SW480 (cell line): ENCODE results near the gene FAM209A.
"Not testable (repeated sequence)": the region's sequence is repeated elsewhere in the genome, so short reads cannot be mapped to it uniquely, and the experiment has no call there.

Experiments used
- DNase-seq: peaks from one replicate; pipeline ENCODE4 v3.0.0-alpha.2; 2016; ENCODE audit warnings: low spot score

Gene FAM209A

DNA sequence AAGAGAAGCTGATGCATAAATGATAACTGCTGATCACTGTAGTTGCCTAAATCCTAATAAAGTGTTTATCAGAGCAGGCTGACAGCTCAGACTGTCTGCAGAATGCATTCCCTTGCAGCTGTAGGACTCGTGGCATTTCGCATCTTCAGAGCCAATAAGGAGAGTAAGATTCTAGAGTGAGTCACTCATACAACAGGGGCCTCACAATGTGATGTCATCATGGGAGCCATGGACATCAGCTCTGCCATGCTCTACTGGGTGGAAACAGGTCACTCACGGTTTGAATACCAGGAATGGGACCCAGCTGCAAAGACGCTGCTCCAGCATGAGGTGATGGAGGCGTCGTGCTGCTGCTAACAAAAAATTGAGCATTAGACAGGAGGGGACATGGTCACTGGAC, 15.9 kb downstream of the FAM209A start:
- DNase-seq: no peak

DNA sequence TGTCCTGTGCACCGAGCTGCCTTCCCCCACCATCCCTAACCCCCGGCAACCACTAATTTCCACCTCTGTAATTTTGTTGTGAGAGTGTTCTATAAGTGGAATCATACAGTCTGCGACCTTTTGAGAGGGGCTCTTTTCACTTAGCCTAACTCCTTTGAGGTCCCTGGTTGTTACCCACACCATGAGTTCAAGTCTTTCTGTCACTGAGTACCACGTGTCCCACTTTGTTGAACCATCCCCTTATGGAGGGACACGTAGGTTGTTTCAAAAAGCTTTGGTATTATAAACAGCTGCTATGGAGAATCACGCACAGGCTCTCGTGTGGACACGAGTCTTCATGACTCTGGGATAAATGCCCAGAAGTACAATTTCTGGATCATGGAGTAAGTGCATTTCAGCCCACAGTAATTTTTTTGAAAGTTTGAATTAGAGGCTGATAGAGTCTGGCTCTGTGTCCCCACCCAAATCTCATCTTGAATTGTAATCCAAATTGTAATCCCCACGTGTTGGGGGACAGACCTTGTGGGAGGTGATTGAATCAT, 18.0 kb downstream of the FAM209A start:
- no peak for DNase-seq

DNA sequence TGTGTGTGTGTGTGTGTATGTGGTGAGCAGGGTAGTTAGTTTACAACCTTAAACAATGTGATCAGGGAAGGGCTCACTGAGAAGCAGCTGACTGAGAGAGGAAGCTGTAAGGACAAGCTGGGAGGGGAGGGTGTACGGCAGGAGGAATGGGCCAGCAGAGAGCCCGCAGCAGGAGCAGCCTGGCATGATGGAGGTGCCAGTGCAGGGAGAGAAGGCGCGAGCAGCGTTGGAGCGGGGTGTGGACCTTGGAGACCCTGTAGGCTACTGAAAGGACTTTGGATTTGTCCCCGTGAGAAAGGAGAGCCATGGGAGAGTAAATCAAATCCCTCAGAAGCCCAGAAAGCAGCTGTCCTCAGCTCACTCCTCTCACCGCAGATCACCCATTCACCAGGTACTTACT, 27.0 kb downstream of the FAM209A start:
- DNase-seq: no peak

DNA sequence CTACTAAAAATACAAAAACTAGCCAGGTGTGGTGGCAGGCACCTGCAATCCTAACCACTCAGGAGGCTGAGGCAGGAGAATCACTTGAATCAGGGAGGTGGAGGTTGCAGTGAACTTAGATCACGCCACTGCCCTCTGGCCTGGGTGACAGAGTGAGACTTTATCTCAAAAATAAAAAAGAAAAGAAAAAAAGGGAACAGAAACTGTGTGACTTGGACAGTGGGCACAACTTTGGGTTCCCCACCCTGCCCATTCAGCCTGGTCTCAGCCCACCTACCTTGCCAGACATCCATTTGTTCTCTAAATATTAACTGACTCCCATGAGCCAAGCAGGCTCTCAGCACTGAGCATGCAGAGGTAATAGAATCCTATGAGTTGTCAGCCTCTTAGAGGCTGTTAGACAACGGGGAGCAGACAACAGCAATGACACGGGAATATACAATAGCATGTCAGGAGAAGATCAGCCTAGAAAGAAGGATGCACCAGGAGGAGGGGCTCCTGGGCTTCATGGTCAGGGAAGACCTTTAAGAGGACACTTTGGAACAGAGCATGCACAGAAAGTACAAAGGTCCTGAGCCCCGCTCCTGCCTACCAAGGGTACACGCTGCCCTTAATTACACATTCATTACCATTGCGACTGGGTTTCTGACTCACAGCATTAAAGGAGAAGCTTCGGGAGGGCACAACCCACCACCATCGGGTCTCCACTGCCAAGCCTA, 28.5 kb downstream of the FAM209A start:
- peak; percentile 61 for DNase-seq

DNA sequence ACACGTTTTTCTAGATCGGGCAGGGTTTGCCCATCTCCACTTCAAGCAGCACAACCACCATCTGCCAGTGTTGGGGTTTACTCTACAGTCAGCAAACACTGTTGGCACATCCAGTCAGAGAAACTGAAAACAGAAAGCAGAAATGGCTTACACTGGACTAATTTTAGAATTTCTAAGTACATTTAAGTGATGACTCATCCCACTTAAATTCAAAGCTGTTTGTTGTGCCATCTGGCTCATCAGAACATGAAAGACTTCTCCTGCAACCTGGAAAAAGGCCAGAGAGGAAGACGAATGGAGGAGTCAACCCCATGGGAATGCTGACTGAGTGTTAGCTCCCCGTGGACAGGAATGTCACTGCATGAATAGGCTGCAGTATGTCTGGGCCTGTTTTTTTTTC, 30.3 kb downstream of the FAM209A start:
- peak; percentile 99 for DNase-seq

DNA sequence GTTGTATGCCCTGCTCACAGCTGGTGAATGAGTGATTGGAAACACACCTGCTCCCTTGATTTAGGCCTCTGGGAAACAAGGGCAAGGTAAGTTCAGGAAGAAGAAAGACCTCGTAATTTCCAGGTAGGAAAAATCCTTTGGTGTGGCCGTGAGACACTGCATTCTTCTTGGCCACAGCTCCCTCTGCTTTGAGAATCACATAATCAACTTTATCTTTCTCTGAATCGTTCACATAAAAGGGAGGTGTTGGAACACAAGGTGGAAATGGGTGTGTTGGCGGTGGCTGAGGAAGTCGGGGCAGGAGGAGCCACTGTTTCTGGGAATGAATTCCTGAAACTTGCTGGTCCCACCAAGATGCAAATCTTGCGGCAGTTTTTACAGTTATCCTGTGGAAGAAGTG, 34.4 kb downstream of the FAM209A start:
- peak; percentile 83 for DNase-seq

DNA sequence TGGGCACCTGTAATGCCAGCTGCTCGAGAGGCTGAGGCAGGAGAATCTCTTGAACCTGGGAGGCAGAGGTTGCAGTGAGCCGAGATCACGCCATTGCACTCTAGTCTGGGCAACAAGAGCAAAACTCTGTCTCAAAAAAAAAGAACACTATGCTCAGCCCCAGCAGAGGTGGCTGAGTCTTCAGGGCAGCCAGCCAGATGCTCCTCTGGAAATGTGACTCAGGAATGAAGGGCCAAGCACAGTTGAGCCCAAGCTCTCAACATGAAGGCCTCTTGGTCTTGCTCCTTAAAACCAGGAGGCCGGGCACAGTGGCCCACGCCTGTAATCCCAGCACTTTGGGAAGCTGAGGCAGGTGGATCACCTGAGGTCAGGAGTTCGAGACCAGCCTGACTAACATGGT, 40.0 kb downstream of the FAM209A start:
- DNase-seq: not testable (repeated sequence)

DNA sequence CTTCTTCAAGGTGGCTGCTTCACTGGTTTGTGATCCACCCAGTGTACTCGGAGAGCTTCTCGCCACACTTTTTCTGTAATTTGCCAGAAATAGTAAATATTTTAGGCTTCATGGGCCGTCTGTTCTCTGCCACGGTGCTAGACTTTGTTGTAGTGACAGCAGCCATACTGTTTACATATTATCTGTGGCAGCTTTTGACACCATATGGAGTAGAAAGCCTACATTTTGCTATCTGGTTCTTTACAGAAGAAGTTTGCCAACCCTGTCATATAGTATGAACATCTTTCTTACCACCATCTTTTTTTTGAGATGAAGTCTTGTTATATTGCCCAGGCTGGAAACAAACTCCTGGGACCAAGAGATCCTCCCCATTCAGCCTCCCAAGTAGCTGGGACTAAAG, 41.0 kb downstream of the FAM209A start:
- DNase-seq: no peak

DNA sequence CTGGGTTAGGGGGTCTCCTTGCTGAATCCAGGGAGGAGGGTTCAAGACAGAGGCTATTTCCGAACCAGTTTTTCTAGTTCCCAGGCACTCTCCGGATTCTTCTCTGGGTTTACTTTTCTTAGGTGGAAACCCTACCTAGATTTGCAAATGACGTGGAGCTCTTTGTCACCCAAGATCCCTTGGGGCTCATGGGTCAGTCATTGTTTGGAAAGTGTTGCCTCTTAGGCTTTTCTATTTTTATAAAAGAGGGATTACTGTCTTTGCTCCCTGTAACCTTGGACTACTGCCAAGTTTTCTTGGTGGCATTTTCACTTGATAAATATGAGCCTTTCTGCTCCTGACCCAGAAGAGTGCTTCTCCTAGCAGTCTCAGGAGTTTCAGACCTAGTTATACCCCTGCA, 42.1 kb downstream of the FAM209A start:
- no peak for DNase-seq

DNA sequence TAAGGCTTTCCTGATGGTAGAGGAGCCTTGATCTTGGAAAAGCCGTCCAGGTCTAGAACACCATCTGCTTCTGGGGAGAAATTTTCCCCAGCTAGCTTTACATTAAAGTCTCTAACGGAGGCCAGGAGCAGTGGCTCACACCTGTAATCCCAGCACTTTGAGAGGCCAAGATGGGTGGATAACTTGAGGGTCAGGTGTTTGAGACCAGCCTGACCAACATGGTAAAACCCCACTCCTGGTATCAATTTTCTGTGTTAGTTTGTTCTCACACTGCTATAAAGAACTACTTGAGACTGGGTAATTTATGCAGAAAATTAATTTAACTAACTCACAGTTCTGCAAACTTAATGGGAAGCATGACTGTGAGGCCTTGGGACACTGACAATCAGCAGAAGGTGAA, 46.3 kb downstream of the FAM209A start:
- no peak for DNase-seq

DNA sequence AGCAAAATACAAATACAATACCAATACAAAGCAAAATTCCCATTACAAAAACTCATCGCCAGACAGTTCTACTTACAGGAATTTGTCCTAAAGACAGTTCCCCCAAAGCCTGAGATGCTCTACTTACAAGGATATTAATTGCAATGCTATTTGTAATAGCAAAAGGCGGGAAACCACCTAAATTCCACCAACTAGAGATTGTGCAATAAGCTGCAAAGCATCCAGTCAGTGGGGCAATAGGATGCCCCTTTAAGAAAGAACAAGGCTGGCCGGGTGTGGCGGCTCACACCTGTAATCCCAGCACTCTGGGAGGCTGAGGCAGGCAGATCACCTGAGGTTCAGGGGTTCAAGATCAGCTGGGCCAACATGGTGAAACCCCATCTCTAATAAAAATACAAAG, 47.6 kb downstream of the FAM209A start:
- DNase-seq: no peak

DNA sequence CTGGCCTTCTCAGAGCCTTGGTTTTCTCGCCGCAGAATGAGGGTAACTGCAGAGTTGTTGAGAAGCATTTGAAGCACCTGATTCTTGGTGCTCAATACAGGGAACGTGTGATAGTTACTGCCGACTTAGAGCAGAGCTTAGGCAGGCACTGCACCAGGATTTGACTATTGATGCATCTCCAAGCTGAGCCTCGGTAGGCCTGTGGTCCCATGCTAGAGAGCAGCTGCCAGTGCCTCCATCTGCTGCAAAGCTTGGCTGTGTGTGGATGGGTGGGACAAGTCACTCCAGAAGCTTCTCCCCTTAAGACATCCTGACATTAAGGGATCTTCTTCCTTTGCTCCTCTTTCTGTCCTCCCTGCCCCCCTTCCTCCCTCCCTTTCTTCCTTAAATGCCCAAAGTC, 49.4 kb downstream of the FAM209A start:
- DNase-seq: no peak

DNA sequence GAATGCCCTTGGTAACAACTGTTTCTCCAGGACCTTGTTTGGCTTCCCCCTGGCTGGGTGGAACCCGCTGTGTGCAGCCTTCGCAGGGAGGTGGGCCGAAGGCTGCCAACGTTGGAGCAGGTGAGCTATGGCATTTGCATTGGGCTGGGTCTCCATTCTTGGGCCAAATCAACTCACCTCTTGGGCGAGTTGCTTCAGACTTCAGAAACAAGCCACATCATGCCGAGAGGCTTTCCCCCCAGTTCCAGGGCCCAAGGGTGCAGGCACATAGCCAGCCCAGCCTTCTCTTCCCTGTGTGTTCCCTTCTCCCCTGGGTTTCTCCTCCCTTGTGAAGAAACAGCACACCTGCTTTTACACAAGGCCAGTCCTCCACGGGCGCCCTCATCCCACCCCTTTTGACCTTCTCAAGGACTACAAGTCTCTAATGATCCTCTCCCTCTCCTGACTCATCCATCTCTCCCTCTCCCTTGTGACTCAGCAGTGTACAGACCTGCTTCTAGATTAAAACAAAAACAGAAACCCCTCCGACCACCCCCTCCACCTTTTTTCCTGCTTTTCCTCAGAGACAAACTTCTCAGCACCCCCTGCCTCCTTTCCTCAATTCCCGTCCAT, 50.1 kb downstream of the FAM209A start:
- no peak for DNase-seq

DNA sequence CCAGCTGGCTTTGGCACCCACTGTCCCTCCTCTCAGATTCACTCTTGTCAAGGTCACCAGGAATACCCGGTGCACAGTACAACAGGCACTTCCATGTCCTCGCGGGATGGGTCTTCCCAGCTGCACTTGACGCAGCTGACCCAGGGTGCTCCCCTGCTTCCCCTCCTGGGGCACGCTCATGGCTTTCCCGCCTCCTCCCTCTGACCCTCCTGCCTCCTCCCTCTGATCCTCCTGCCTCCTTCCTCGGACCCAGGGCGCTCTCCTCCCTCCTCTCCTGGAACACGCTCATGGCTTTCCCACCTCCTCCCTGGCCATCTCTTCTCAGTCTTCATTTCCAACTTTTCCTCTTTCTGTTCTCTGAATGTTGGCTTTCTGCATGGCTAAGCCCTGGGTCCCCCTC, 50.6 kb downstream of the FAM209A start:
- DNase-seq: no peak
